Fibroblast of gingiva (primary cell): ENCODE data around the gene ZNF260.
A peak's percentile ranks its signal among the peaks of the same experiment; 100 is the strongest.

ENCODE experiments used
- DNase-seq: peaks from one replicate; pipeline ENCODE4 v3.0.0-alpha.2; 2011; ENCODE audit warnings: low read depth

Gene ZNF260

GRCh38 chr19:36489920-36490415 lies 38.1 kb downstream of the ZNF260 start:
- peak; percentile 90 for DNase-seq

- peak; percentile 96 for DNase-seq
Observed at GRCh38 chr19:36489118-36489919, 38.8 kb downstream of the ZNF260 start, which contains the start of gene ZNF566. Gene ZNF566, minus strand, starts transcription at chr19:36489561. Its CDS starts 13,004 bp downstream, at chr19:36476557.

- peak; percentile 2 for DNase-seq
Observed at GRCh38 chr19:36488846-36489117, 39.3 kb downstream of the ZNF260 start.

- no peak for DNase-seq
Observed at GRCh38 chr19:36488118-36488845, 39.8 kb downstream of the ZNF260 start.

GRCh38 chr19:36483653-36484052 lies 44.4 kb downstream of the ZNF260 start:
- no peak for DNase-seq

- no peak for DNase-seq
Observed at GRCh38 chr19:36482876-36483275, 45.2 kb downstream of the ZNF260 start.
